Parathyroid adenoma (tissue), 2 donors: ENCODE results near the gene PDCL3.

Experiments
- H2AFZ ChIP-seq: fragments of 300-600 bp; sonication (generic); one replicate; pipeline ENCODE4 v1.7.0; 2017; ENCODE audit warnings: antibody characterized with exemption, mild to moderate bottlenecking
- H3K27ac ChIP-seq: fragments of 300-600 bp; sonication (generic); one replicate; pipeline ENCODE4 v1.7.0; 2017
- H3K27me3 ChIP-seq: fragments of 300-600 bp; sonication (generic); one replicate; pipeline ENCODE4 v1.7.0; 2017; ENCODE audit warnings: low read length; ENCODE audit not compliant: control insufficient read depth, insufficient read depth
- H3K36me3 ChIP-seq: fragments of 300-600 bp; sonication (generic); one replicate; pipeline ENCODE4 v1.7.0; 2017; ENCODE audit warnings: low read length; ENCODE audit not compliant: control insufficient read depth, insufficient read depth
- H3K4me1 ChIP-seq: fragments of 300-600 bp; sonication (generic); one replicate; pipeline ENCODE4 v1.7.0; 2017; ENCODE audit warnings: control low read depth
- H3K4me2 ChIP-seq: fragments of 300-600 bp; sonication (generic); one replicate; pipeline ENCODE4 v1.7.0; 2017; ENCODE audit warnings: low read length
- H3K4me3 ChIP-seq: fragments of 300-600 bp; sonication (generic); one replicate; pipeline ENCODE4 v1.7.0; 2017; ENCODE audit warnings: low read depth, low read length
- H3K79me2 ChIP-seq: fragments of 300-600 bp; sonication (generic); one replicate; pipeline ENCODE4 v1.7.0; 2017; ENCODE audit warnings: control low read depth
- H3K9ac ChIP-seq: fragments of 300-600 bp; sonication (generic); one replicate; pipeline ENCODE4 v1.7.0; 2017; ENCODE audit warnings: mild to moderate bottlenecking
- H3K9me3 ChIP-seq: fragments of 300-600 bp; sonication (generic); one replicate; pipeline ENCODE4 v1.7.0; 2017; ENCODE audit warnings: low read length; ENCODE audit not compliant: control insufficient read depth
- CTCF ChIP-seq: fragments of 300-600 bp; sonication (generic); IDR thresholded peaks from one replicate; pipeline ENCODE4 v1.7.0; 2017; ENCODE audit warnings: antibody characterized with exemption, mild to moderate bottlenecking
- donor health status: primary hyperparathyroidism.

Gene PDCL3

DNA sequence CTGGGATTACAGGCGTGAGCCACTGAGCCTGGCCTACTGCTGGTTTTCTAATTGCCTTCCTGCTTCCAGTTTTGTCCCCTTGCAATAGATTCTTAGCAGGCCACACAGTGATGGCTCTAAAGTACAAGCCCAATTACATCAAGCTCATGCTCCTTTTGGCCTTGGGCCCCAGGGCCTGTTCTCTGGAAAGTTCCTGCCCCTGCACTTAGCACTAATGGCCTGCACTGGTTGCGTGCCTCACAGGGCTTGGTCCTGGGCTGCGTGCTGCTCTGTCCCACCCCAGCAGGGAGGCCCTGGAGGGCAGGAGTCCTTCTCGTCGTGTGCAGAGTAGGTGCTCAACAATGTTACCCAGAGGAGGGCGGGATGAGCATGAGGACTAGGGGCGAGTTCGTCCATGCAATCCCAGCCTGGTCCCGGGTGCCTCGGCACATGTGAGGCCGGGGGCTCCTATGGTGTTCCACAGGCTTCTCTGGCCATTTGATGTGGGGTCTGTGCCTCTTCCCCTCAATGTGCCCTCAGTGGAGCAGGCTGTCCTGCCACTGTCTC, 51.7 kb downstream of the PDCL3 start:
- Histone ChIP-seq H3K36me3 (no peaks in the 10 kb centered on the region), H3K9me3 (no peaks in the 10 kb centered on the region), H3K9ac (no peak overlapping the region), H3K27me3 (no peaks in the 10 kb centered on the region), H3K4me3 (no peak overlapping the region), H3K4me1 (no peaks in the 10 kb centered on the region), H3K79me2 (no peaks in the 10 kb centered on the region), H3K4me2 (no peak overlapping the region), H3K27ac (no peak overlapping the region), H2AFZ (no peak overlapping the region)
- no peak for TF ChIP-seq CTCF

GRCh38 chr2:100615471-100615870, 52.7 kb downstream of the PDCL3 start:
- Histone ChIP-seq H3K9me3 (no peaks in the 10 kb centered on the region), H3K79me2 (no peaks in the 10 kb centered on the region), H3K27ac (no peak overlapping the region), H3K4me2 (no peak overlapping the region), H3K27me3 (no peaks in the 10 kb centered on the region), H2AFZ (no peak overlapping the region), H3K4me3 (no peak overlapping the region), H3K4me1 (no peaks in the 10 kb centered on the region), H3K9ac (no peak overlapping the region), H3K36me3 (no peaks in the 10 kb centered on the region)
- TF ChIP-seq CTCF, result no peak

GRCh38 chr2:100615886-100616285, 53.1 kb downstream of the PDCL3 start:
- H3K4me3 ChIP-seq, result no peak overlapping the region
- no peaks in the 10 kb centered on the region for H3K79me2 ChIP-seq
- TF ChIP-seq CTCF, result no peak
- no peak overlapping the region for H3K9ac ChIP-seq
- no peaks in the 10 kb centered on the region for H3K27me3 ChIP-seq
- H3K4me1 ChIP-seq, result no peaks in the 10 kb centered on the region
- H3K36me3 ChIP-seq, result no peaks in the 10 kb centered on the region
- no peaks in the 10 kb centered on the region for H3K9me3 ChIP-seq
- H2AFZ ChIP-seq, result no peak overlapping the region
- H3K4me2 ChIP-seq, result no peak overlapping the region
- H3K27ac ChIP-seq, result no peak overlapping the region

DNA sequence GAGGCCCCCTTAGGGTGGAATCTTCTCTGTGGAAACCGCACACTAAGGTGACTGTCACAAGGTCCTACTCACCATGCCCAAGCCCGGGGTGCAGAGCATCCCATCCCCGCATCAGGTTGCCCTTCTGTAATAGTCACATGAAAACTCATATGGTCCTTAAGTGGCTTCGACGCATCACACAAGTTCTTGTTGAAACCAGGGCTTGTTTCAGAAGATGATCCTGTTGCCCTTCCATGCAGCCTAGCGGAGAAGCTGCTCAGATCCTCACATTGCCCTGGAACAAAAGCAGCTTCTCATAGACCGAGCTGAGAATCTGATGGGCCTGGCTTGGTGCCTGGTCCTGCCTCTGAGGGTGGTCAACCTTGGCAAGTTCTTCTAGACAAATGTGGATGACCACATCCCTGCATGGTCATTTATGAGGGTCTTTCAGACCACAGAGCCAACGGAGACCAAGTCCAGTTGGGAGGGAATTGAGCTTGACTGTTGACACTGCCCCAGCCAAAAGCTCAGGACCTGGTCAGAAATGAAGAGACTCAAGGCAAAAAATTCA, 54.1 kb downstream of the PDCL3 start:
- no peaks in the 10 kb centered on the region for H3K79me2 ChIP-seq
- TF ChIP-seq CTCF, result no peak
- H3K9ac ChIP-seq, result no peak overlapping the region
- no peak overlapping the region for H3K4me3 ChIP-seq
- H3K27ac ChIP-seq, result no peak overlapping the region
- H3K4me1 ChIP-seq, result no peaks in the 10 kb centered on the region
- H3K36me3 ChIP-seq, result no peaks in the 10 kb centered on the region
- no peaks in the 10 kb centered on the region for H3K27me3 ChIP-seq
- H2AFZ ChIP-seq, result no peak overlapping the region
- H3K4me2 ChIP-seq, result no peak overlapping the region
- no peaks in the 10 kb centered on the region for H3K9me3 ChIP-seq

GRCh38 chr2:100619951-100620350, 57.2 kb downstream of the PDCL3 start:
- no peak overlapping the region for H3K27ac ChIP-seq

More at GRCh38 chr2:100619951-100620350, 57.2 kb downstream of the PDCL3 start:
- Histone ChIP-seq H3K4me1 (no peaks in the 10 kb centered on the region), H3K4me2 (no peak overlapping the region), H3K36me3 (no peaks in the 10 kb centered on the region), H3K9ac (no peak overlapping the region), H3K27me3 (no peaks in the 10 kb centered on the region), H3K9me3 (no peaks in the 10 kb centered on the region), H2AFZ (no peak overlapping the region), H3K4me3 (no peak overlapping the region), H3K79me2 (no peaks in the 10 kb centered on the region)
- no peak for TF ChIP-seq CTCF
